H9 (cell line): ENCODE results near the gene SATB1. TPM values are rescaled to one million over a fixed set of nuclear protein-coding genes. Genes with fewer than 3 reads are reported as not detected.

Experiments
- DNase-seq: peaks from one replicate; pipeline ENCODE4 v3.0.0-alpha.2; 2017
- H2AFZ ChIP-seq: one replicate; pipeline ENCODE4 v1.6.1; 2013; ENCODE audit warnings: mild to moderate bottlenecking, low read length, control low read depth, moderate library complexity
- H2AK5ac ChIP-seq: 2 replicates; pipeline ENCODE4 v1.6.1; 2013; ENCODE audit warnings: low read length, control low read depth, mixed read lengths; ENCODE audit not compliant: insufficient read length
- H2BK120ac ChIP-seq: one replicate; pipeline ENCODE4 v1.6.1; 2013; ENCODE audit warnings: low read depth, mild to moderate bottlenecking, low read length, control low read depth, inconsistent platforms; ENCODE audit not compliant: poor library complexity, severe bottlenecking
- H2BK12ac ChIP-seq: 2 replicates; pipeline ENCODE4 v1.6.1; 2013; ENCODE audit warnings: low read length, control low read depth, mixed read lengths, low read depth; ENCODE audit not compliant: insufficient read length
- H2BK15ac ChIP-seq: 2 replicates; pipeline ENCODE4 v1.6.1; 2013; ENCODE audit warnings: low read depth, low read length, control low read depth
- H2BK20ac ChIP-seq: one replicate; pipeline ENCODE4 v1.6.1; 2013; ENCODE audit warnings: low read depth, mild to moderate bottlenecking, low read length, control low read depth, inconsistent platforms; ENCODE audit not compliant: poor library complexity, severe bottlenecking
- H2BK5ac ChIP-seq: 2 replicates; pipeline ENCODE4 v1.6.1; 2013; ENCODE audit warnings: low read length, control low read depth, mixed read lengths; ENCODE audit not compliant: insufficient read length
- H3K14ac ChIP-seq: 2 replicates; pipeline ENCODE4 v1.6.1; 2013; ENCODE audit warnings: low read length, control low read depth; ENCODE audit not compliant: insufficient read depth
- H3K18ac ChIP-seq: 2 replicates; pipeline ENCODE4 v1.6.1; 2013; ENCODE audit warnings: low read depth, mild to moderate bottlenecking, mixed read lengths, low read length, control low read depth; ENCODE audit not compliant: insufficient read length
- H3K23ac ChIP-seq: 2 replicates; pipeline ENCODE4 v1.6.1; 2013; ENCODE audit warnings: low read length, control low read depth, mixed read lengths, low read depth; ENCODE audit not compliant: insufficient read length
- H3K23me2 ChIP-seq: 2 replicates; pipeline ENCODE4 v1.6.1; 2013; ENCODE audit warnings: low read depth, mild to moderate bottlenecking, mixed read lengths, low read length, control low read depth; ENCODE audit not compliant: insufficient read length, poor library complexity, severe bottlenecking
- H3K27ac ChIP-seq: 2 replicates; pipeline ENCODE4 v1.5.1; 2013; ENCODE audit warnings: low read length, control low read depth, mixed read lengths, low read depth; ENCODE audit not compliant: insufficient read length
- H3K27me3 ChIP-seq: 2 replicates; pipeline ENCODE4 v1.6.1; 2013; ENCODE audit warnings: low read length, control low read depth, inconsistent platforms; ENCODE audit not compliant: insufficient read depth
- H3K4ac ChIP-seq: 2 replicates; pipeline ENCODE4 v1.6.1; 2013; ENCODE audit warnings: low read depth, mild to moderate bottlenecking, control low read depth, inconsistent platforms, low read length, moderate library complexity
- H3K4me1 ChIP-seq: 2 replicates; pipeline ENCODE4 v1.6.1; 2013; ENCODE audit warnings: low read length, control low read depth, inconsistent platforms; ENCODE audit not compliant: insufficient read depth
- H3K4me2 ChIP-seq: 2 replicates; pipeline ENCODE4 v1.6.1; 2013; ENCODE audit warnings: low read length, control low read depth, mixed read lengths; ENCODE audit not compliant: insufficient read length, insufficient read depth
- H3K56ac ChIP-seq: 2 replicates; pipeline ENCODE4 v1.6.1; 2013; ENCODE audit warnings: low read depth, mild to moderate bottlenecking, mixed read lengths, low read length, control low read depth; ENCODE audit not compliant: insufficient read length
- H3K79me1 ChIP-seq: 2 replicates; pipeline ENCODE4 v1.6.1; 2013; ENCODE audit warnings: low read depth, mild to moderate bottlenecking, moderate library complexity, low read length, control low read depth, inconsistent platforms; ENCODE audit not compliant: insufficient read depth, poor library complexity, severe bottlenecking
- H3K79me2 ChIP-seq: 2 replicates; pipeline ENCODE4 v1.6.1; 2013; ENCODE audit warnings: low read length, control low read depth, inconsistent platforms; ENCODE audit not compliant: insufficient read depth
- H3K9ac ChIP-seq: 2 replicates; pipeline ENCODE4 v1.6.1; 2013; ENCODE audit warnings: low read length, control low read depth, mixed read lengths; ENCODE audit not compliant: insufficient read length; ENCODE audit errors: extremely low read depth
- H3K9me3 ChIP-seq: one replicate; pipeline ENCODE4 v1.6.1; 2013; ENCODE audit warnings: low read depth, low read length, inconsistent platforms; ENCODE audit not compliant: control insufficient read depth
- H3T11ph ChIP-seq: one replicate; pipeline ENCODE4 v1.6.1; 2013; ENCODE audit warnings: mild to moderate bottlenecking, low read length, control low read depth, inconsistent platforms
- H4K20me1 ChIP-seq: one replicate; pipeline ENCODE4 v1.6.1; 2013; ENCODE audit not compliant: control insufficient read depth, insufficient read length, insufficient read depth
- H4K5ac ChIP-seq: 2 replicates; pipeline ENCODE4 v1.6.1; 2013; ENCODE audit warnings: low read depth, mild to moderate bottlenecking, mixed read lengths, low read length, control low read depth; ENCODE audit not compliant: insufficient read length
- H4K8ac ChIP-seq: replicated peaks from 2 replicates; pipeline ENCODE4 v1.6.1; 2013; ENCODE audit warnings: low read length, control low read depth, mixed read lengths, low read depth; ENCODE audit not compliant: insufficient read length
- H4K91ac ChIP-seq: 2 replicates; pipeline ENCODE4 v1.6.1; 2013; ENCODE audit warnings: low read depth, mild to moderate bottlenecking, moderate library complexity, mixed read lengths, low read length, control low read depth; ENCODE audit not compliant: insufficient read length
- H3K27ac Mint-ChIP-seq, 3 experiments: 2 replicates in 2 of 3; 3 replicates in 1 of 3; pipeline ENCODE4 v1.8.0; 2020 to 2021; ENCODE audit warnings: mixed read lengths in 3 of 3, mild to moderate bottlenecking in 1 of 3, moderate library complexity in 1 of 3
- H3K27me3 Mint-ChIP-seq: 2 replicates; pipeline ENCODE4 v1.8.0; 2021; ENCODE audit warnings: low read depth, mild to moderate bottlenecking, moderate library complexity, mixed read lengths
- H3K36me3 Mint-ChIP-seq, 3 experiments: 2 replicates in 2 of 3; 3 replicates in 1 of 3; pipeline ENCODE4 v1.8.0; 2020 to 2021; ENCODE audit warnings: low read depth in 3 of 3, mixed read lengths in 3 of 3; ENCODE audit not compliant: insufficient read depth in 1 of 3
- H3K4me1 Mint-ChIP-seq, 2 experiments: 2 replicates each; pipeline ENCODE4 v1.8.0; 2020; ENCODE audit warnings: mixed read lengths in 2 of 2
- H3K4me3 Mint-ChIP-seq, 2 experiments: 2 replicates in 1 of 2; 3 replicates in 1 of 2; pipeline ENCODE4 v1.8.0; 2020 to 2021; ENCODE audit warnings: mild to moderate bottlenecking in 2 of 2, mixed read lengths in 2 of 2, moderate library complexity in 1 of 2
- H3K9me3 Mint-ChIP-seq, 2 experiments: 2 replicates in 1 of 2; 3 replicates in 1 of 2; pipeline ENCODE4 v1.8.0; 2020; ENCODE audit warnings: mild to moderate bottlenecking in 2 of 2, mixed read lengths in 2 of 2, moderate library complexity in 1 of 2
- total RNA-seq: library from RNA; stranded (reverse); gene quantifications from 2 replicates; pipeline ENCODE4 v1.2.1, GENCODE V29; 2021
- TF ChIP-seq, protein P1 (sequence below): fragments of 200-600 bp; sonication (generic); conservative IDR thresholded peaks from 3 replicates; pipeline ENCODE4 v1.8.0; 2021; ENCODE audit warnings: antibody characterized with exemption, mild to moderate bottlenecking

The SATB1 gene
- total RNA-seq, 1 experiment from 2014 or later = 30.7 TPM

DNA sequence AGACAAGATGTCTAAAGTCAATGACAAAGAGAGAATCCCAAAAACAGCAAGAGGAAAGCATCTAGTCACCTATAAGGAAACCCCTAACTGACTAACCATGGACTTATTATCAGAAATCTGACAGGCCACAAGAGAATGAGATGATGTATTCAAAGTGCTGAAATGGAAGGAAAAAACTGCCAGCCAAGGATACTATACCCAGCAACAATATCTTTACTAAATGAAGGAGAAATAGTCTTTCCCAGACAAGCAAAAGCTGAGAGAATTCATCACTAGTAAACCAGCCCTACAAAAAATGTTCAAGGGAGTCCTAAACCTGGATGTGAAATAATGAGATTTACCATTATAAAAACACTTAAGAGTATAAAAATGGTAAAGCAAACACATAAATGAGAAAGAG, 128.0 kb downstream of the SATB1 start:
- Histone ChIP-seq H3K27me3 (no peaks in the 10 kb centered on the region), H4K8ac (no peak overlapping the region), H3K79me2 (no peaks in the 10 kb centered on the region), H3K4me2 (no peak overlapping the region), H3K9ac (no peak overlapping the region), H2BK15ac (no peak overlapping the region), H3K9me3 (no peaks in the 10 kb centered on the region), H3T11ph (no peak overlapping the region), H4K91ac (no peak overlapping the region), H2BK20ac (no peak overlapping the region), H2AK5ac (no peak overlapping the region), H2AFZ (no peak overlapping the region), H2BK120ac (no peak overlapping the region), H4K5ac (no peak overlapping the region), H4K20me1 (no peaks in the 10 kb centered on the region), H3K4ac (no peak overlapping the region), H3K56ac (no peak overlapping the region), H3K18ac (no peak overlapping the region), H3K79me1 (no peaks in the 10 kb centered on the region), H3K4me1 (peaks cover 2% of the 10 kb centered on the region; the same call in 1 of the 2 replicates), H3K14ac (no peak overlapping the region), H2BK12ac (no peak overlapping the region), H3K23me2 (no peaks in the 10 kb centered on the region), H3K27ac (no peak overlapping the region), H2BK5ac (no peak overlapping the region), H3K23ac (no peak overlapping the region)
- Mint-ChIP-seq H3K27me3 (no peaks in the 10 kb centered on the region; the same call in 1 of the 2 replicates), H3K36me3 (peaks cover 0 to 17% (median 14%) of the 10 kb centered on the region in 3 experiments; a peak in 4 of 7 replicates), H3K4me1 (peaks cover 2 to 5% of the 10 kb centered on the region in 2 experiments; a peak in 3 of 4 replicates), H3K4me3 (no peak overlapping the region), H3K9me3 (peaks cover 22% of the 10 kb centered on the region in 2 experiments), H3K27ac (no peak overlapping the region)
- TF ChIP-seq, protein P1, sequence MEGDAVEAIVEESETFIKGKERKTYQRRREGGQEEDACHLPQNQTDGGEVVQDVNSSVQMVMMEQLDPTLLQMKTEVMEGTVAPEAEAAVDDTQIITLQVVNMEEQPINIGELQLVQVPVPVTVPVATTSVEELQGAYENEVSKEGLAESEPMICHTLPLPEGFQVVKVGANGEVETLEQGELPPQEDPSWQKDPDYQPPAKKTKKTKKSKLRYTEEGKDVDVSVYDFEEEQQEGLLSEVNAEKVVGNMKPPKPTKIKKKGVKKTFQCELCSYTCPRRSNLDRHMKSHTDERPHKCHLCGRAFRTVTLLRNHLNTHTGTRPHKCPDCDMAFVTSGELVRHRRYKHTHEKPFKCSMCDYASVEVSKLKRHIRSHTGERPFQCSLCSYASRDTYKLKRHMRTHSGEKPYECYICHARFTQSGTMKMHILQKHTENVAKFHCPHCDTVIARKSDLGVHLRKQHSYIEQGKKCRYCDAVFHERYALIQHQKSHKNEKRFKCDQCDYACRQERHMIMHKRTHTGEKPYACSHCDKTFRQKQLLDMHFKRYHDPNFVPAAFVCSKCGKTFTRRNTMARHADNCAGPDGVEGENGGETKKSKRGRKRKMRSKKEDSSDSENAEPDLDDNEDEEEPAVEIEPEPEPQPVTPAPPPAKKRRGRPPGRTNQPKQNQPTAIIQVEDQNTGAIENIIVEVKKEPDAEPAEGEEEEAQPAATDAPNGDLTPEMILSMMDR = no peak
- no peak for DNase-seq
